A673 (cell line): ENCODE results near the gene NXT1. TPM values are rescaled to one million over a fixed set of nuclear protein-coding genes. Genes with fewer than 3 reads are reported as not detected.

ENCODE experiments used
- BruUV-seq: library from RNA; stranded (reverse); fragments of 400-500 nt; replicated peaks from 2 replicates; lab custom pipeline; 2021; lab: Mats Ljungman, UMichigan
- CTCF ChIA-PET: fragments of 300-600 bp; sonication (Branson Sonifier 250); formaldehyde crosslinking; loops from one replicate; lab custom pipeline; 2022; ENCODE audit warnings: antibody characterized with exemption; lab: Charles Lee
- POLR2A ChIA-PET: fragments of 300-600 bp; sonication (Branson Sonifier 250); formaldehyde crosslinking; loops from one replicate; lab custom pipeline; 2022; ENCODE audit warnings: antibody characterized with exemption; ENCODE audit not compliant: low non-redundant PET; lab: Charles Lee
- DNase-seq: peaks from one replicate; pipeline ENCODE4 v3.0.0-alpha.2; 2015; ENCODE audit warnings: low spot score
- H3K27ac ChIP-seq: fragments of 200-600 bp; sonication (generic); 2 replicates; pipeline ENCODE4 v1.5.1; 2016; ENCODE audit warnings: mixed run types, low read depth, mild to moderate bottlenecking, mixed read lengths, antibody characterized with exemption, low read length; ENCODE audit not compliant: poor library complexity, severe bottlenecking
- H3K27me3 ChIP-seq: fragments of 200-600 bp; sonication (generic); replicated peaks from 2 replicates; pipeline ENCODE4 v1.6.1; 2017; ENCODE audit warnings: mixed run types, low read depth, mild to moderate bottlenecking, mixed read lengths, antibody characterized with exemption, low read length; ENCODE audit not compliant: insufficient read depth, poor library complexity
- H3K36me3 ChIP-seq: fragments of 200-600 bp; sonication (generic); 2 replicates; pipeline ENCODE4 v1.6.1; 2016; ENCODE audit warnings: mixed run types, mild to moderate bottlenecking, mixed read lengths, antibody characterized with exemption, low read length; ENCODE audit not compliant: insufficient read depth, poor library complexity, severe bottlenecking
- H3K4me1 ChIP-seq: fragments of 200-600 bp; sonication (generic); 2 replicates; pipeline ENCODE4 v1.6.1; 2017; ENCODE audit warnings: mixed run types, mild to moderate bottlenecking, mixed read lengths, antibody characterized with exemption, low read length; ENCODE audit not compliant: insufficient read depth, poor library complexity, severe bottlenecking
- H3K4me3 ChIP-seq: fragments of 200-600 bp; sonication (generic); 2 replicates; pipeline ENCODE4 v1.5.1; 2016; ENCODE audit warnings: low read depth, mixed run types, mild to moderate bottlenecking, mixed read lengths, low read length; ENCODE audit not compliant: poor library complexity, severe bottlenecking
- H3K9me3 ChIP-seq: fragments of 200-600 bp; sonication (generic); 2 replicates; pipeline ENCODE4 v1.6.1; 2016; ENCODE audit warnings: mixed run types, low read depth, mild to moderate bottlenecking, mixed read lengths, antibody characterized with exemption, low read length; ENCODE audit not compliant: poor library complexity, severe bottlenecking
- EZH2 ChIP-seq: fragments of 200-600 bp; sonication (generic); IDR thresholded peaks from 2 replicates; pipeline ENCODE4 v1.6.1; 2017; ENCODE audit warnings: borderline replicate concordance, low read depth, mild to moderate bottlenecking, mixed read lengths, antibody characterized with exemption, low read length; ENCODE audit not compliant: poor library complexity, severe bottlenecking
- intact Hi-C: fragments of 100-400 bp; cut with micrococcal nuclease; formaldehyde crosslinking; loops from one replicate; pipeline ENCODE4 v1.10.0; 2022; ENCODE audit not compliant: unreplicated experiment
- total RNA-seq: library from RNA; stranded (reverse); gene quantifications from 2 replicates; pipeline ENCODE4 v1.2.3, GENCODE V29; 2021
- TF ChIP-seq, protein P1 (sequence below): fragments of 300-800, 200-600 bp; sonication (generic); conservative IDR thresholded peaks from 2 replicates; pipeline ENCODE4 v1.5.1; 2017; ENCODE audit warnings: low read depth, mild to moderate bottlenecking, antibody characterized with exemption, low read length, moderate library complexity, mixed read lengths

The NXT1 gene
- total RNA-seq, 1 experiment from 2014 or later, result 34.4 TPM

- TF ChIP-seq EZH2, result no peak
- TF ChIP-seq, protein P1, sequence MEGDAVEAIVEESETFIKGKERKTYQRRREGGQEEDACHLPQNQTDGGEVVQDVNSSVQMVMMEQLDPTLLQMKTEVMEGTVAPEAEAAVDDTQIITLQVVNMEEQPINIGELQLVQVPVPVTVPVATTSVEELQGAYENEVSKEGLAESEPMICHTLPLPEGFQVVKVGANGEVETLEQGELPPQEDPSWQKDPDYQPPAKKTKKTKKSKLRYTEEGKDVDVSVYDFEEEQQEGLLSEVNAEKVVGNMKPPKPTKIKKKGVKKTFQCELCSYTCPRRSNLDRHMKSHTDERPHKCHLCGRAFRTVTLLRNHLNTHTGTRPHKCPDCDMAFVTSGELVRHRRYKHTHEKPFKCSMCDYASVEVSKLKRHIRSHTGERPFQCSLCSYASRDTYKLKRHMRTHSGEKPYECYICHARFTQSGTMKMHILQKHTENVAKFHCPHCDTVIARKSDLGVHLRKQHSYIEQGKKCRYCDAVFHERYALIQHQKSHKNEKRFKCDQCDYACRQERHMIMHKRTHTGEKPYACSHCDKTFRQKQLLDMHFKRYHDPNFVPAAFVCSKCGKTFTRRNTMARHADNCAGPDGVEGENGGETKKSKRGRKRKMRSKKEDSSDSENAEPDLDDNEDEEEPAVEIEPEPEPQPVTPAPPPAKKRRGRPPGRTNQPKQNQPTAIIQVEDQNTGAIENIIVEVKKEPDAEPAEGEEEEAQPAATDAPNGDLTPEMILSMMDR, result no peak
- POLR2A ChIA-PET, result no interaction called here
- Histone ChIP-seq H3K27me3 (no peaks in the 10 kb centered on the region), H3K4me1 (no peaks in the 10 kb centered on the region), H3K36me3 (peaks cover 41% of the 10 kb centered on the region), H3K9me3 (no peaks in the 10 kb centered on the region), H3K4me3 (no peak overlapping the region), H3K27ac (no peak overlapping the region)
- no TSS peak for BruUV-seq
- CTCF ChIA-PET, result no interaction called here
- no peak for DNase-seq
- intact Hi-C loops, result no loop called here
Observed at GRCh38 chr20:23390091-23390774, 39.6 kb downstream of the NXT1 start.

GRCh38 chr20:23391707-23392310 lies 41.2 kb downstream of the NXT1 start:
- no TSS peak for BruUV-seq
- peaks cover 35% of the 10 kb centered on the region for H3K36me3 ChIP-seq
- TF ChIP-seq EZH2, result no peak
- TF ChIP-seq, protein P1, result no peak
- H3K27me3 ChIP-seq, result no peaks in the 10 kb centered on the region
- intact Hi-C loops, result no loop called here
- no peaks in the 10 kb centered on the region for H3K4me1 ChIP-seq
- no peak overlapping the region for H3K4me3 ChIP-seq
- no peak overlapping the region for H3K27ac ChIP-seq
- no peaks in the 10 kb centered on the region for H3K9me3 ChIP-seq
- no peak for DNase-seq
- ChIA-PET CTCF (no interaction called here), POLR2A (no interaction called here)

- peaks cover 23% of the 10 kb centered on the region for H3K36me3 ChIP-seq
- H3K27me3 ChIP-seq, result no peaks in the 10 kb centered on the region
- no peaks in the 10 kb centered on the region for H3K4me1 ChIP-seq
- H3K27ac ChIP-seq, result no peak overlapping the region
- H3K4me3 ChIP-seq, result no peak overlapping the region
- ChIA-PET POLR2A (no interaction called here), CTCF (no interaction called here)
- BruUV-seq, result no TSS peak
- TF ChIP-seq EZH2, result no peak
- TF ChIP-seq, protein P1, result no peak
- H3K9me3 ChIP-seq, result no peaks in the 10 kb centered on the region
- DNase-seq, result no peak
- intact Hi-C loops, result no loop called here
Observed at GRCh38 chr20:23393996-23394775, 43.6 kb downstream of the NXT1 start.
